NCI-H345 treated with DMSO at 0.1 percent for 48 hours (cell line): Measurements from ENCODE around the gene BLNK.

ENCODE experiments used
- DNase-seq: peaks from one replicate; lab custom pipeline; 2025; ENCODE audit not compliant: unreplicated experiment; lab: John Stamatoyannopoulos, UW

The BLNK gene

DNA sequence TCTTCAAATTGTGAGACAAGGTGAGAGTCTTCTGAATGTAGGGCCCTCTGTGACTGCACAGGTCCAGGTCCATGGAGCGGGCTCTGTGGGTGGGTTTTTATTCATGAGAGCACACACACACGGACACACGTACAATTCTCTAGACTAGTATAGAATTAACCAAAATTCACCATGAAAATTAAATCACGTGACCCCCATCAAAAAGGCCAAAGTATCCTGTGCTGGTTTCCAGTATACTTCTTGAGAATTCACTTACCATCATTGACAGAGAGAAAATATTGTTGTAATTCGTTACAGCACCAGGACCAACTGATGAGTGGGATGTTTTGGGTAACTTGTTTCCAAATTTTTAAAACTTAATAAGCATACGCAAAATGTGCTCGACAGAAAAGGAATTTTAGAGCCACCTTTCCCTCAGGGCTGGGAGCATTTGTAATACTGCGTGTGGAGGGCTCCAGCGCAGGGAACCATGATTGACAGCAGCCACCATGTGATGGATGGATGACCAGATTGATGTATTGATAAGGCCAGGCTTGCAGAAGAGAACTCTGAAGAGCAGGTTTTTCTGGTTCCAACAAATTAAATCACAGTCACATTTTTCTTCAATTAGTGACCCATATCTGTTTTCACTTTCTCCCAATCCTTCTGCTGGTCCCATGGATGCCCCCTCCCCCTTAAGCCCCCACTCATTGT lies 18.0 kb upstream of the BLNK start:
- no peak for DNase-seq

DNA sequence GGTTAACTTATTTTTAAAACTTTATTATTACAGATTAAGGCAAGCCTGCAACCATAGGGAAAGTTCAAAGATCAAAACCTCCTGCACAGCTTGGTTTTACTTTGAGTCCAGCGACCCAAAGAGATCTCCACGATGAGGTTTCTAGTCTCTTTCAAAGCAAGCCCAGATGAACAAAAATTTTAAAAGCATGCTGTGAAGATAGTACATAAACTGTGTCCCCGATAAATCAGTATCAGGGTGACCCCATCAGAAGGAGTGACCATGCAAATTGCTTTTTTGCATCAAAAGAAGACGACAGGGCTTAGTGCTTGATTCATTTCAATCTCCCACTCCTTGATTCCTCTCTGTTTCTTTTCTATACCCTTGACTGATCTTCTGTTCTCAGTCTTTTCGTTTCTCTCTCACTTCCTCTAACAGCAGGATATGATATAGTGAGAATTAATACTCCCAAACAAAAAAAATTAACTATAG lies 16.8 kb upstream of the BLNK start:
- no peak for DNase-seq

DNA sequence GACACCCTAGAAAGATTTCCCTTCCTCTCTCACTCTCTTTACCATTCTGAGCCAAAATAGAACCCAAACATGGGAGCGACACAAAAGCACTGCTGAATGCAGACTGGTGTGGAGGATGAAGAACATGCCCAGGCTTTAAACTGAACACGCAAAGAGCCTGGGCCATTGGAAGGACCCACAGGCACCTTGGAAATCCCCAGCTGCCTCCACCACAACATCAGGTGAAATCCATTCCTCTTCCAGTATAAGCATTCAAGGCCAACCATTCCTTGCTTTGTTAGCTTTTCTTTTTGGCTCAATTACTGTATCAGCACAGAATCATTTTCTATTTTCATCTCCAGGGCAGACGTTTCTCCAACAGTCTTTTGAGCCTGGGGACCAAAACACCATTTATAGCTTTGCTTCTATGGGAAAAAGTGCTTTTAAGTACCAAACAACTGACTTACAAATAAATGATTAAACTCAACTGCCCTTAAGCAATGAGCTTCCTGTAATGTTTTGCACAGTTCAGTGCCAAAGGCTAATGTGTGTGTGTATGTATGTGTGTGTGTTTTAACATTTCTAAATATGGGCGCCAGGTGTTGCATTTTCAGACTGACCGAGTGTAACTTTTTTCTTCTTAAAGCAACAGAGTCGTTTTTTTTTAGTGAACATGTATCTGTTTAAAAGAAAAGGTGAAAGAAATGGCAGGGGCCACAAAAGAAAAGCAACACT lies 16.2 kb upstream of the BLNK start:
- no peak for DNase-seq

DNA sequence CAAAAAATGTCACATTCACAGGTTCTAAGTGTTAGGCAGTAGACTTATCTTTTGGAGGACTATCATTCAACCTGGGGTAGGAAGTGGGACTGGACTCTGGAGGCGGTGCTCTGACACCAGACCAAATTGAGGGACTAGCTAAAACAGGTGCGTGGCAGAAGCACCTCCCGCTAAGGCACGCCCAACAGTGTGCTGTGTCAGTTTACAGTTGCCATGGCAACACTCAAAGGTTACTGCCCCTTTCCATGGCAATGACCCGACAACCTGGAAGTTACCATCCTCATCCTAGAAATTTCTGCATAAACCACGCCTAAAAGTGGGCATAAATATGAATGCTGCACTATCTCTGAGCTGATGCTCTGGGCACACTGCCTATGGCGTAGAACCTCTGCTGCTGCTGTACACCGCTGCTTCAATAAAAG lies 14.0 kb upstream of the BLNK start:
- DNase-seq, result no peak

DNA sequence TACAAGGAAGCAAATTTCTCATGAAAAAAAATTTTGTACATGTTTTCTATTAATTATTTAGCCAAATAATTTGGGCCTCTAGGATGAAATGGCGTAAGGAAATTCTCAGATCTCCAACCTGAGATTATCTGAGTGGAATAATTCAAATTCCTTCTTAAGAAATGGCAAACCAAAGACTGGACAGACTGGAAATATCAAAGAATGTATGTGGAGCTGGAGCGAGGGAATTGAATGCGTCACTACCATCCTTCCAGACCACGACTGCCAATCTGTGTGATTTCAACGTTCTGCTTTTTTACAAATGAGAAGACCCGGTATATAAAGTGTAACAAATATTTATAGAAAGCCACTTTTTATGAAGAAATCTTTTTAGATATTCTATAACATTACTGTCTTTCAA lies 12.4 kb upstream of the BLNK start:
- DNase-seq, result no peak

DNA sequence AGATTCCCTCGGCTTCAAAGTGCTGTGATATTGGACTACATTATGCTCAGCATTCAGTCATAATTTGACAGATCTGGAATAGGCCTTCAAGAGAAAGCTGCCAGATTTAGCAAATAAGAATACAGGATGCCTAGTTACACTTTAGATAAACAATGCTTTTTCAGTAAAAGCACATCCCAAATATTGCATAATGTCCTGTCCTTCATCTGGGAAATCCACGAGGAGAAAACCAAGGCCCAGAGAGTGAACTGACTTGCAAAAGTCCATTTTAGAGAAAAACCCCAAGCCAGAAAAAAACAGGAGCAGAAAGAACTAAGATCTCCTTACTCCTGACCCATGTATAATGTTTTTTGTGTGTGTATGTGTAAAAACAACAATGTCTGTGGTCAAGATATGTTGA lies 12.0 kb upstream of the BLNK start:
- no peak for DNase-seq

DNA sequence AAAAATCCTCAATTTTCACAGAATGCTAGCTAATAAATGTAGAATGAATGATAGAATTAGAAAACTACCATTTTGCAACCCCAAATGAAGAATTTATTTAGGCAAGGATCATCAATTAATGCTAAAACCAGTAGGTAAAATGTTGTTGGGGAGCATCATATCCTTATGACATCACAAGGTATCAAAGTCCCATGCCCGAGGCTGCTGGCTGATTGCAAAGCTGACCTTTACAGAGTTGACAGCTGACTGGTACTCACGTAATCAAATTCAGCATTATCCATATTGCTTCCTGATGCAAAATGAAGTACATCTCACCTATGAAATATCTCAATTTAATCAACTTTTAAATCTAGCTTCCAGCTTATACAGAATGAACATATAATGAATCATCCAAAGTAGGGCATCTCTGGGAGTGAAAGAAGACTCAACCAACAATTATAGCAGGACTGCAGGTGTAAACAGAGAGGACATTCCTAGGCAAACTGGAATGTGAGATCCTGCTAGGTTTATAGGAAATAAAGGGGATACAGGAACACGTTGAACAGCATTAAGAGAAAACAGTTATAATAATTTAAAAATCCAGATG lies 10.2 kb upstream of the BLNK start:
- no peak for DNase-seq

DNA sequence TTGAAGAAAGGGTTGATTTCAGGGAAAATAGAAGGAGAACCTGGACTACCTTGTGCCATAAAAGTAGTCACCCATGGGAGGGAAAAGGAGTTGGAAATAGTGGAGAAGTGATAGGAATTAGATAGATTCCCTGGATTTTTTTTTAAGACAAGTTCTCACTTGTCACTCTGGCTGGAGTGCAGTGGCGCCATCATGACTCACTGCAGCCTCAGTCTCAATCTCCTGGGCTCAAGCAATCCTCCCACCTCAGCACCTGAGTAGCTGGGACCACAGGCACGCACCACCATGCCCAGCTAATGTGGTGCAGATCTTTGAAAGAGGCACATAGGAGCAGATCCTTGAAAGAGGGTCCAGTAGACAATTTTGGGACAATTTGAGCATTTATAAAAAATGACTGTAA lies 9.5 kb upstream of the BLNK start:
- no peak for DNase-seq

DNA sequence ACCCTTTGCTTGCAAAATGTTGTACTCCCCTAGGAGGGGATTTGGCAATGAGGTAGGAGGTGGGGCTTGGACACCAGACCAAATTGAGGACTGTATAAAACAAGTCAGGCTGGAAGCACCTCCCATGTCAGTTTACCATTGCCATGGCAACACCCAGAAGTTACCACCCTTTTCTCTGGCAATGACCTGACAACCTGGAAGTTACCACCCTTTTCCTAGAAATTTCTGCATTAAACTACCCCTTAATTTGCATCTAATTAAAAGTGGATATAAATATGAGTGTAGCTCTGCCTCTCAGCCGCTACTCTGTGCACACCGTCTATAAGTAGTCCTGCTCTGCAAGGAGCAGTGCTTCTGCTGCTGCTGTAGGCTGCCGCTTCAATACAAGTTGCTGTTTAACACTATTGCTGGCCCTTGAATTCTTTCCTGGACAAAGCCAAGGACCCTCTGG lies 7.8 kb upstream of the BLNK start:
- DNase-seq, result no peak

DNA sequence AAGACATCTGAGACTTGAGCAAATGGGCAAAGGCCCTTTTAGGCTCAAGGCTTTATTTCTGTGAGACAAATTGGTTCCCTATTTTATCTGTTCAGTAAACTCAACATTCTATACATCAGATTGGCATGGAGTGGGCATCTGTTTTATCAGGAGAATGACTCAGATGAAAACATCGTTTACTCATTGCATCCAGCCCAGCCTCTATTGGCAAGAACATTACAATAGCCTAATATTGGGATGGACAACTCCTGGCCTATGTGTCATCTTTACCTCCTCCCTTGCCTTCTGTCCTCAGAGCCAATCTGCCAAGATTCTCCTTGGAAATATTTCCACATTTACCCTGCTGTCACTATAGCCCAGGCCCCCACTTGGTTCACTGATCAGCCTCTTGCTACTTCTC lies 5.5 kb upstream of the BLNK start:
- no peak for DNase-seq

DNA sequence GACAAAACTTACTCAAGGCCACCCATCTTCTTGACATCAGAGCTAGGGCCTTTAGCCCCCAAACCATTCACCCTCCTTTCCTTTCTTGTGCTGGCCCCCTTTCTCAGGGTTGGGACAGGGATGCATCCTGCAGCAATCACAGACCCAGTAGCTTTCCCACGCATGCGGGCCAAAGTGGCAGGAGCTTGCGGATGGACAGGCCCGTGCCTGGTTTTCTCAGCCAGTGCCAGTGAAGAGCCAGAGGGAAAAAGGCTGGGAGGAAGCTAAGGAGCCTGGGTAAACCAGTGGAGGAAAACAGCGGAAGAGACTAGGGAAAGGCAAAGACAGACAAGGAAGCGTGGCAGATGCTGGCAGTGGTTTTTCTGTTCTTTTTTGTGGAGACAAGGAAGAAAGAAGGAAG lies 5.1 kb upstream of the BLNK start:
- DNase-seq, result no peak

DNA sequence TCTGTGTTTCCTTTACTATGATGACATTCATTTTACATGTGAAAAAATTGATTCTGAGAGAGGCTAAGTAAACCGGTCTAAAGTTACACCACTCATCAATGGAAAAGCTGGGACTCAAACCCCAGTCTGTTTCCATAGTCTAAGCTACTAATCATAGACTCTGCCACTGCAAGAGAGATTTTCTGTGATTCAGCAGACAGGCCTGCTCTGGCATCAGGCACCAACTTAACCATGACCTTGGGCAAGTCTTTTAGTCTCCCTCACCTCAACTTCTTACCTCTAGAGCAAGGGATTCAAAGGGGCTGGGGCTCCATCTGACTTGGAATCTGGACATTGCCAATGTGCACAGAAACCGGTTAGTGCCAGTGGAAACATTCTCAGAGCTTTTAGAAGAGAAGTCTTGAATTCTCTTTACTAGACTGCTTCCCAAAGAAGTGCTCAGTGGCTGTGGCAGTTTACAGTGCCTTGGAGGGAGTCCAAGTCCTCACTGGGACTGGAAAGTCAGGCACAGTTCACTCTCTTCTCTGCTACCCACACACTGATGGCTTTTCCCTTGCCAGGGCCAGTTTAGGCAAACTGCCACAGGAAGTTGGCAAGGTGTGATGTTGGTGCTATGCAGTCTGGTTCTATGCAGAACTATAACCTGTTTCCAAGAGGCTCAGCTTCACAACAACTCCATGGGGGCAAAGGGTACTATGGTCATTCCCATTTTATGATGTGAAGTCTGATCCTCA lies 4.5 kb upstream of the BLNK start:
- DNase-seq, result no peak

DNA sequence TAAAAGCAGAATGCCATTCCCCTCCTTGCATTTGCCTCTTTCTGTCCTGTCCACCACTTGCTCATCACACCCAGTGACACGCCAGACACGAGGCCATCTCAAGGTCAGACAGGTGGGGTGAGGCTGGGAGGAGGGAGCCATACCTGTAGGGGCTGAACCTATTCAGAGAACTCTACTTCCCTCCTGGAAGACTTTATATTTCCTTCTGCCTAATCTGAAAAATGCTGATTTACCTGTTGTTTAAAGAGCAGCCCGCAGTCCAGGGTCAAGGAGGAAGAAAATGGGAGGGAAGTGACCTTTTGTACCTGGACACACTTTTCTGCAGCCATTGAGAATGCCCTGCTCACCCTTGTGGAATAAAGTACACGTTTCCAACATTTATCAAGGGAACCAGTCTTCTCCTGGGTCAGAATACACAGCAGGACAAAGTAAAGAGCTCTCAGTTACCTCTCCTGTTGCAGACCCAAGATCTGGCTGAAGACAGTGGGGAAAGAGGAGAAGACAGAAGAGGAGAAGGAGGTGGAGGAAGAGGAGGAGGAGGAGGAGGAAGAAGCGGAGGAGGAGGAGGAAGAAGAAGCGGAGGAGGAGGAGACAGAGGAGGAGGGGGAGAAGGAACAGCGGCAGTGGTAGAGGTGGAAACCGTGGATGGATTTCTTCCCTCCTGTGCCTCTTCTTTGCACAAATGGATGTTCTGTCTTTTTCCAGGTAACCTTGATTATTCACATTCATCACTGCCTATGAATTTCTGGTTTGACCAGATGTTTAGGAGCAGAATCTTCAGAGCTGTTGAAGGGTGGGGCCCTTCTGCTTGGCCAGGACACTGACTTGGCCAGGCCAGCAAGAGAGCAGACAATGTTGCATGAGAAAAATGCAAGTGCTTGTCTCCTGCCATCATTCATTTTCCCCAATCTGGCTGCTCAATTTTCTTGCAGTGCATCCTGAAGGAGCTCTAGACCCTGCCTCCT lies 1.2 kb upstream of the BLNK start:
- DNase-seq, result no peak

DNA sequence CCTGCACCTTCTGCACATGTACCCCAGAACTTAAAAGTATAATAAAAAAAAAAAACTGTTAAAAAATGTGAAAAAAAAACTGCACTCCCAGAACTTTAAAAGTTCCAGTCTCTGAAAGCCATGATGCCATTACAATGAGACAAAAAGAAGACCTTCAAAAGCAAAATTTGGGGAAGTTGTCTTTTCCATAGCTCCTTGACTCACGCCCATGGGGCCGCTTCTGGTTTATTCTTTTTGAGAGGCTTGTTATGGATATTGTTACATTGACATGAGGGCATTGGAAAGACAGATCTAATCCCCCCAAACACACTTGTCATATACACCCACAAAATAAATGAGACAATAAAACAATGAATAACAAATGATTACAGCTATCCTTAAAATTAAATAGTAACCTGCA lies 798 bp downstream of the BLNK start:
- DNase-seq, result no peak

DNA sequence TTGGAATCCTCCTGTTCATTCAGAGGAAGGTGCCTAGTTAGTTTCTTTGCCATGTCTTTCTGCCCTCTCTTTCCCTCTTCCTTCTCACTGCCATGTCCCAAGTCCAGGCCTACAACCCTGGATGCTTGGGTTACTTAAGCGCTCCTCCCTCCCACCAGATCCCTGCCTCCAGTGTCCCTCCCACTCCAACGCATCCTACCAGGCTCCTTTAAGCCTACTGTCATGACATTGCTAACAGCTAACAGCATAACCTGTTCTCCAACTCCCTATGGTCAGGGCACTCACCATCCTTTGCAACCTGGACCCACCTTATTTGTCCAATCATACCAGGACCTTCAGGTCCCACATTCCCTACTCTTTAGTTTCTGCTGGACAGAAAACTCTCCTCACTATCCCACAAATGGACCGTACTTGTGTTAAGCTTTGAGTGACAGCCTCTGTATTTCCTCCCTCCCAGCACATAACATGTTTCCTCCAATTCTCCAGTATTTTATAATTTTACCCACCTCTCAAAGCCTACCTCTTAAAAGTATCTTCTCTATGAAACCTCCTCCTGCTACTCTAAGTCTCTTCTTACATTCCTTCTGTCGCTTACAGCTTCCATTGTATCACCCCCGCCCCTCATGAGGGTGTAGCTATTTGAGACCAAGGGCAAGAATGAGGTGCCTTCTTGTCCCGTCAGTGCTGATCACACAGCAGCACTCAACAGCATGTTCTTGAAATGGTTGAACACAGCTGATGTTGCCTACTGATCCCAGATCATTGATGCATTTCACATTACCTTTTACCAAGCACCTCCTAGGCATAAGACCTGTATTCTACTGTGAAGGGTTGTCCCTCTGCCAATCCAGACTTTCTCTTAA lies 1.7 kb downstream of the BLNK start:
- DNase-seq, result no peak

DNA sequence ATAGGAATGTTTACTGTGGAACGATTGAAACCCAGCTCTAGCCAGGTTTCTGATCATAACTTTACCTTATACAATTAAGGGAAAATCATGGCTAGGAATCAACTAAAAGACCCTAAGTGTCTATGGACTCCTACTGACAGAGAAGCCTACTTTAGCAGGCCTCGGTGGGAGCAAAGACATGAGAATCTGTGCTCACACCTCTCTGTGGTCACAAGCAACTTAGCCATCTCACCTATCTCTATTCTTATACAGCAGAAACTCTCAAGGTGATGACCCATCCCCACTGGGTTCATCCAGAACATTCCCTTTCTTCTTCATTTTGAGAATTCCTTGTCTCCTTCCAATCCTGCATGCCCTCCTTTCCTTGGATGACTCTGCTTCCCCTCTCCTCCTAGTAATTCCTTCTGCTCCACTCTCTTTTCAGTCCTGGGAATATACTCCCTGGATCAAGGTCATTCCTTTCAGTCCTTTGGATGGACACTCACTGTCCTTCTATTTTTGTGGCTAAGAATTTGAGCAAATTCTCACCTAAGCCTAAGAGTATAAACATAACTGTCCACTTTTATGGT lies 2.9 kb downstream of the BLNK start:
- DNase-seq, result no peak

DNA sequence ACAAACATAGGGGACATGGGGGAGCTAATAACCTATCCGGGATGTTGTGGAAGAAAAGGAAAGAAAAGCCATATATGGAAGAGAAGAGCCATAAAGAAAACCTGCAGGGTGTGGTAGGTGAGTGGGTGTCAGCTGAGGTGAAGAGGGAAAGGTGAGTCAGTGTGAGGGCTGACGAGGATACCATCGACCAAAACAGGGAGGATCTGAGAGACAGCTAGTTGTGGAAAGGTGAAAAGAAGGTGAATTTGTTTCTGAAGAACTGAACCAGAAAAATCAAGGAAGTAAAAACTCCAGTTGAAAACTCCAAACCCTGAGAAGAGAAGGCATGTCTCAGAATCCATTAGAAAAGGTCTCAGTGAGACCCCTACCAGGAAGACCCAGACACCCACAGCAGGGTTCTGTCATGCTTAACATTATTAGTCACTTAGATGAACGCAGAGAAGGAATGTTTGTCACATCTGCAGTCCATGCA lies 4.1 kb downstream of the BLNK start:
- no peak for DNase-seq

DNA sequence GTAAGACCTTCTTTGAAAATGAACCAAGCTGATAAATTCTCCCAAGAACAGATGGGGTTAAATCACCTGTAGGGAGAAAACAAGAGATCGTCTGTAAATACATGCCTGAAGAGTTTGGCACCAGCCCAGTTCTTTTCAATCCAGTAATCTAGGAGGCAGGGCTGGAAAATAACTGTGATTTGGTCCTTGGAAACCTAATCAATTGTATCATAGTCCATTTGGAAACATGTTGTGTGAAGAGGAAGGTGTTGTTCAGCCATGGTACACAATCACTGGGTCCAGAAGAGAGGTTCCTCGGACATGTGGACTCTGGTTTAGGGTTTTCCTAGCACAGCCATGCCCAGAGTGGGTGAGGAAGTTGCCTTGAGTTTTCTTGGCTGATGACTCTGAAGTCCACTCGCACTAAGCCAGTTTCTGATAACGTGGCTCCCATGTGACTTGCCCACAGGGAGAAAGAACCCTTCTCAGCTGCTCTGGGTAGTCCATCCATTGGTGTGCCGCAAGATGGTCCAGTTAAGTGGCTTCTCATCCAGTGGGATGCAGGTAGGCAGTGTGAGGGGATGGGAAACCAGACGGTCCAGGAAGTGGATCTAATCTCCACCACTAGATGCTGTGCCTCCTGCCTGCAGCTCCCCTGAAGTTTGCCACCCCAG lies 5.1 kb downstream of the BLNK start:
- peak; percentile 12 for DNase-seq

DNA sequence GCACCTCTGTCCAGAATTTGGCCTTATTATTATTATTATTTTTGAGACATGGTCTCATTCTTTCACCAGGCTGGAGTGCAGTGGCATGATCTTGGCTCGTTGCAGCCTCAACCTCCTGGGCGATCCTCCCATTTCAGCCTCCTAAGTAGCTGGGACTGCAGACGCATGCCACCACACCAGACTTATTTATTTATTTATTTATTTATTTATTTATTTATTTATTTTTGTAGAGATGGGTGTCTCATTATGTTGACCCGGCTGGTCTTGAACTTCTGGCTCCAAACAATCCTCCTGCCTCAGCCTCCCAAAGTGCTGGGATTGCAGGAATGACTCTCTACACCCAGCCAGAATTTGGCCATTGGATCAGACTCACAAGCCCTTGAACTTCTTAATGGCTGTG lies 6.4 kb downstream of the BLNK start:
- DNase-seq, result no peak
